Measurements from ENCODE around the gene ASPM. TPM values are rescaled to one million over a fixed set of nuclear protein-coding genes. Genes with fewer than 3 reads are reported as not detected.

The ASPM gene
- total RNA-seq, 1 donor from 2014 or later: 3.9 TPM

DNA sequence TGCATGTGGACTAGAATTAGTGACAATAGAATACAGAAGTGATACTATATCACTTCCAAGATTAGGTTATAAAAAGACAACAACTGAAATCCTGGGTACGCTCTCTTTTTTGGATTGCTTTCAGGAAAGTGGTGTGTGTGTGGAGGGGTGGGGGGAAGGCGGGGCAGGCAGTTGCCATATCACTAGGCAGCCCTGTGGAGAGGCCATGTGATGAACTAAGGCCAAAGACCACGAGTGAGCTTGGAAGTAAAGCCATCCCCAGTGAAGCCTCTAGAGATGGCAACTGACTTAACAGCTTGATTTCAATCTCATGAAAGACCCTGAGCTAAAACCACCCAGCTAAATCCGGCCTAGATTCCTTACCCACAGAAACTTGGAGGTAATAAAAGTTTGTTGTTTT lies 6.2 kb upstream of the ASPM start:
- TF ChIP-seq, protein P1, sequence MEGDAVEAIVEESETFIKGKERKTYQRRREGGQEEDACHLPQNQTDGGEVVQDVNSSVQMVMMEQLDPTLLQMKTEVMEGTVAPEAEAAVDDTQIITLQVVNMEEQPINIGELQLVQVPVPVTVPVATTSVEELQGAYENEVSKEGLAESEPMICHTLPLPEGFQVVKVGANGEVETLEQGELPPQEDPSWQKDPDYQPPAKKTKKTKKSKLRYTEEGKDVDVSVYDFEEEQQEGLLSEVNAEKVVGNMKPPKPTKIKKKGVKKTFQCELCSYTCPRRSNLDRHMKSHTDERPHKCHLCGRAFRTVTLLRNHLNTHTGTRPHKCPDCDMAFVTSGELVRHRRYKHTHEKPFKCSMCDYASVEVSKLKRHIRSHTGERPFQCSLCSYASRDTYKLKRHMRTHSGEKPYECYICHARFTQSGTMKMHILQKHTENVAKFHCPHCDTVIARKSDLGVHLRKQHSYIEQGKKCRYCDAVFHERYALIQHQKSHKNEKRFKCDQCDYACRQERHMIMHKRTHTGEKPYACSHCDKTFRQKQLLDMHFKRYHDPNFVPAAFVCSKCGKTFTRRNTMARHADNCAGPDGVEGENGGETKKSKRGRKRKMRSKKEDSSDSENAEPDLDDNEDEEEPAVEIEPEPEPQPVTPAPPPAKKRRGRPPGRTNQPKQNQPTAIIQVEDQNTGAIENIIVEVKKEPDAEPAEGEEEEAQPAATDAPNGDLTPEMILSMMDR (IDR thresholded peaks at IDR 0.05; ENCODE audit: insufficient read depth, low read depth, low read length): no peak
- DNase-seq (ENCODE audit: low read depth) (no peak), FAIRE-seq (no peak)
- Mint-ChIP-seq H3K4me1 (ENCODE audit: low read depth, unreplicated experiment) (no peaks in the 10 kb centered on the region), H3K36me3 (ENCODE audit: low read depth, unreplicated experiment) (no peaks in the 10 kb centered on the region), H3K27me3 (ENCODE audit: low read depth, unreplicated experiment) (no peaks in the 10 kb centered on the region), H3K27ac (ENCODE audit: unreplicated experiment) (no peak overlapping the region), H3K9me3 (ENCODE audit: unreplicated experiment) (no peaks in the 10 kb centered on the region), H3K4me3 (ENCODE audit: unreplicated experiment) (no peak overlapping the region)
- H3K27ac ChIP-seq (ENCODE audit: low read depth, low read length): no peak overlapping the region
- H3K4me2 ChIP-seq (ENCODE audit: low read length): no peak overlapping the region
- H3K9me3 ChIP-seq (ENCODE audit: insufficient read depth, low read depth, low read length): no peaks in the 10 kb centered on the region
- H3K79me2 ChIP-seq (ENCODE audit: insufficient read depth, low read length): no peaks in the 10 kb centered on the region
- no peaks in the 10 kb centered on the region for H3K36me3 ChIP-seq (ENCODE audit: insufficient read depth, low read length)
- H3K27me3 ChIP-seq (ENCODE audit: insufficient read depth, low read length): no peaks in the 10 kb centered on the region
- H3K4me3 ChIP-seq (ENCODE audit: insufficient read depth, low read depth, low read length): no peak overlapping the region
- no peak overlapping the region for H3K9ac ChIP-seq (ENCODE audit: low read length)
- no peaks in the 10 kb centered on the region for H4K20me1 ChIP-seq (ENCODE audit: insufficient read depth, low read length)
- H2AFZ ChIP-seq (ENCODE audit: low read depth, low read length): no peak overlapping the region
- H3K4me1 ChIP-seq (ENCODE audit: insufficient read depth, low read length): no peaks in the 10 kb centered on the region

DNA sequence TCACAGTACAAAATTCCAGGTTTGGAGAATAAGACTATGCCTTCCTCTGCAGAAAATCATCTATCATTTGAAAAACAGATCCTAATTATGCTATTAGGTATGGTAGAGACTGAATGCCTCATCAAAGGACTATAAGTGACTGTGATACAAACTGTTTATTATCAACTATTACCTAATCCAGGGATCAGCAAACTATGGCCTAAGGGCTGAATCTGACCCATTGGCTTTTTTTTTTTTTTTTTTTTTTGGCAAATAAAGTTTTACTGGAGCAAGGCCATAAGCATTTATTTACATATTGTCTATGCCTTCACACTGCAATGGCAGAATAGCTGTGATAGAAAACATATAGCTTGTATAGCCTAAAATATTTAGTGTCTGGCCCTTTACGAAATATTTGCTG lies 4.7 kb upstream of the ASPM start:
- Mint-ChIP-seq H3K9me3 (ENCODE audit: unreplicated experiment) (no peaks in the 10 kb centered on the region), H3K4me3 (ENCODE audit: unreplicated experiment) (no peak overlapping the region), H3K4me1 (ENCODE audit: low read depth, unreplicated experiment) (no peaks in the 10 kb centered on the region), H3K27me3 (ENCODE audit: low read depth, unreplicated experiment) (no peaks in the 10 kb centered on the region), H3K36me3 (ENCODE audit: low read depth, unreplicated experiment) (no peaks in the 10 kb centered on the region), H3K27ac (ENCODE audit: unreplicated experiment) (no peak overlapping the region)
- Histone ChIP-seq H2AFZ (ENCODE audit: low read depth, low read length) (no peak overlapping the region), H3K4me2 (ENCODE audit: low read length) (no peak overlapping the region), H3K9me3 (ENCODE audit: insufficient read depth, low read depth, low read length) (no peaks in the 10 kb centered on the region), H3K79me2 (ENCODE audit: insufficient read depth, low read length) (peaks cover 2% of the 10 kb centered on the region), H3K27me3 (ENCODE audit: insufficient read depth, low read length) (no peaks in the 10 kb centered on the region), H3K27ac (ENCODE audit: low read depth, low read length) (no peak overlapping the region), H3K36me3 (ENCODE audit: insufficient read depth, low read length) (no peaks in the 10 kb centered on the region), H3K4me3 (ENCODE audit: insufficient read depth, low read depth, low read length) (no peak overlapping the region), H4K20me1 (ENCODE audit: insufficient read depth, low read length) (no peaks in the 10 kb centered on the region), H3K9ac (ENCODE audit: low read length) (no peak overlapping the region), H3K4me1 (ENCODE audit: insufficient read depth, low read length) (no peaks in the 10 kb centered on the region)
- FAIRE-seq (no peak), DNase-seq (ENCODE audit: low read depth) (no peak)
- TF ChIP-seq EZH2 (IDR thresholded peaks at IDR 0.05; ENCODE audit: insufficient read depth, low read length): no peak
- TF ChIP-seq, protein P1 (IDR thresholded peaks at IDR 0.05; ENCODE audit: insufficient read depth, low read depth, low read length): no peak

DNA sequence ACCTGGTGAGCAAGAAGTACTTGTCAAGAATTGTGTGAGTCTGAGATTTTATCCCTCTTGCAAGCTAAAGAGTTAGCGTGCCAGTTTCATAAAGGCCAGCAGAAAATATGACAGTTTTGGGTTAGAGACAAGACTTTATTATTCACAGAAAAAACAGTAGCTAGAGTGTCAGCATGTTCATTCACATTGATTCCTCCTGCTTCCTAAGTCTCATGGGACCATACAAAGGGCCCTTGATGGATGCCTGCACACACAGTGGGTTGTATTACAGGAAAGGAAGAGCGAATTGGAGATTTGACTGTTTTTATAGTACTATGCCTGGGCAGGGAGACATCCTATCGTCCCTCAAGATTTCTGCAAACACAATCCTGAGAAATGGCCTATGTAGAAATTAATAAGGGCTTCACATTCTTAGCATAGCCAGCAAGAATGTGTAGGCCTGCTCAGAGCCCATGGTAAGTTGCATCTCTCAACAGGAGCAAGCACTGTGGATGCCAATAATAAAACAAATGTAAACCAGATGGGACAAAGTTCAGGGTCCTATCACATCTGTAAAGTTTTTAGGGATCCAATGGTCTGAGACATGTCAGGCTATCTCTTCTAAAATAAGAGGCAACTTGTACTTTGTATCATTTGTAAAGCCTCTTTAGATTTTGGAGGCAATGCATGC lies 4.0 kb upstream of the ASPM start:
- no peak overlapping the region for H3K4me2 ChIP-seq (ENCODE audit: low read length)
- Mint-ChIP-seq H3K4me1 (ENCODE audit: low read depth, unreplicated experiment) (no peaks in the 10 kb centered on the region), H3K9me3 (ENCODE audit: unreplicated experiment) (no peaks in the 10 kb centered on the region), H3K27me3 (ENCODE audit: low read depth, unreplicated experiment) (no peaks in the 10 kb centered on the region), H3K27ac (ENCODE audit: unreplicated experiment) (no peak overlapping the region), H3K36me3 (ENCODE audit: low read depth, unreplicated experiment) (no peaks in the 10 kb centered on the region), H3K4me3 (ENCODE audit: unreplicated experiment) (no peak overlapping the region)
- H3K4me1 ChIP-seq (ENCODE audit: insufficient read depth, low read length): no peaks in the 10 kb centered on the region
- no peak overlapping the region for H2AFZ ChIP-seq (ENCODE audit: low read depth, low read length)
- no peaks in the 10 kb centered on the region for H3K9me3 ChIP-seq (ENCODE audit: insufficient read depth, low read depth, low read length)
- no peaks in the 10 kb centered on the region for H3K27me3 ChIP-seq (ENCODE audit: insufficient read depth, low read length)
- FAIRE-seq (no peak), DNase-seq (ENCODE audit: low read depth) (no peak)
- H4K20me1 ChIP-seq (ENCODE audit: insufficient read depth, low read length): no peaks in the 10 kb centered on the region
- no peaks in the 10 kb centered on the region for H3K36me3 ChIP-seq (ENCODE audit: insufficient read depth, low read length)
- peaks cover 9% of the 10 kb centered on the region for H3K79me2 ChIP-seq (ENCODE audit: insufficient read depth, low read length)
- no peak overlapping the region for H3K9ac ChIP-seq (ENCODE audit: low read length)
- no peak overlapping the region for H3K27ac ChIP-seq (ENCODE audit: low read depth, low read length)
- no peak for TF ChIP-seq EZH2 (IDR thresholded peaks at IDR 0.05; ENCODE audit: insufficient read depth, low read length)
- TF ChIP-seq, protein P1 (IDR thresholded peaks at IDR 0.05; ENCODE audit: insufficient read depth, low read depth, low read length): no peak
- H3K4me3 ChIP-seq (ENCODE audit: insufficient read depth, low read depth, low read length): no peak overlapping the region
